GM10266 (cell line): Measurements from ENCODE around the gene SASS6.

Experiments
- DNase-seq: peaks from one replicate; pipeline ENCODE4 v3.0.0; 2012; ENCODE audit errors: extremely low spot score
- CTCF ChIP-seq: IDR thresholded peaks from 2 replicates; pipeline ENCODE4 v1.5.1; 2012; ENCODE audit warnings: mild to moderate bottlenecking, low read depth; ENCODE audit not compliant: control insufficient read depth, insufficient read depth; ENCODE audit errors: missing control alignments

Gene SASS6

GRCh38 chr1:100087396-100087795 is 45.3 kb downstream of the SASS6 start:
- TF ChIP-seq CTCF = no peak
- DNase-seq = no peak

- no peak for DNase-seq
- TF ChIP-seq CTCF = no peak
Observed at GRCh38 chr1:100080331-100080730, 52.4 kb downstream of the SASS6 start.

GRCh38 chr1:100077531-100077930 is 55.2 kb downstream of the SASS6 start:
- DNase-seq = peak; percentile 22
- TF ChIP-seq CTCF = no peak

GRCh38 chr1:100076744-100077143 is 56.0 kb downstream of the SASS6 start:
- no peak for TF ChIP-seq CTCF
- DNase-seq = peak; percentile 50

GRCh38 chr1:100076319-100076718 is 56.4 kb downstream of the SASS6 start:
- no peak for TF ChIP-seq CTCF
- no peak for DNase-seq

- peak; percentile 16 for DNase-seq
- no peak for TF ChIP-seq CTCF
Observed at GRCh38 chr1:100075773-100076172, 57.0 kb downstream of the SASS6 start.

- DNase-seq = no peak
- no peak for TF ChIP-seq CTCF
Observed at GRCh38 chr1:100074604-100075395, 57.9 kb downstream of the SASS6 start.
